Mucosa of descending colon (tissue), 3 donors: ENCODE data around the gene WDR5. TPM values are rescaled to one million over a fixed set of nuclear protein-coding genes. Genes with fewer than 3 reads are reported as not detected.
A peak's percentile ranks its signal among the peaks of the same experiment; 100 is the strongest.

Experiments
- ATAC-seq: fragments of 200-7000 bp; cut with Tn5 transposase; one replicate; pipeline ENCODE4 v1.9.1; 2020; ENCODE audit warnings: mild to moderate bottlenecking, moderate library complexity
- DNase-seq, 3 donors: peaks; one replicate each; pipeline ENCODE4 v3.0.0-alpha.2; 2020
- H3K36me3 ChIP-seq: fragments of 200-600 bp; one replicate; pipeline ENCODE4 v1.8.0; 2021; ENCODE audit warnings: low read depth, mild to moderate bottlenecking
- H3K4me1 ChIP-seq: fragments of 200-600 bp; one replicate; pipeline ENCODE4 v1.8.0; 2021; ENCODE audit warnings: low read depth, mild to moderate bottlenecking
- H3K4me3 ChIP-seq: fragments of 200-600 bp; one replicate; pipeline ENCODE4 v1.8.0; 2021; ENCODE audit warnings: mild to moderate bottlenecking
- H3K9me3 ChIP-seq: fragments of 200-600 bp; one replicate; pipeline ENCODE4 v1.8.0; 2021; ENCODE audit warnings: mild to moderate bottlenecking
- intact Hi-C, 2 donors: fragments of 100-400 bp; cut with DNase I in 1 of 2; cut with micrococcal nuclease in 1 of 2; formaldehyde crosslinking; loops; one replicate each; pipeline versions ENCODE4 v1.11.0 to v1.11.1; 2022; cut with DNase I, micrococcal nuclease
- total RNA-seq, 3 donors: library from RNA; stranded (reverse); fragmentation: NEBNext Ultra II Directional in 2 of 3; extraction: Animal tissue kit (Norgen Biotek cat#: 25700) in 2 of 3; gene quantifications; one replicate each; pipeline versions ENCODE4 v1.2.1 to v1.2.4, GENCODE V29; 2021 to 2023
- TF ChIP-seq, protein P1 (sequence below): fragments of 200-600 bp; IDR thresholded peaks from one replicate; pipeline ENCODE4 v1.8.0; 2022; ENCODE audit warnings: antibody characterized with exemption, mild to moderate bottlenecking
- donor health status: DM: no; HTN: no; CAD: no; lungs with moderate emphysema.
- donor health status: DM: no; HTN: no; CAD: no.
- donor health status: DM: no; HTN: yes; CAD: no.

WDR5 gene
- total RNA-seq, 3 donors from 2014 or later = 19.9 to 27.1 (median 24.6) TPM

DNA sequence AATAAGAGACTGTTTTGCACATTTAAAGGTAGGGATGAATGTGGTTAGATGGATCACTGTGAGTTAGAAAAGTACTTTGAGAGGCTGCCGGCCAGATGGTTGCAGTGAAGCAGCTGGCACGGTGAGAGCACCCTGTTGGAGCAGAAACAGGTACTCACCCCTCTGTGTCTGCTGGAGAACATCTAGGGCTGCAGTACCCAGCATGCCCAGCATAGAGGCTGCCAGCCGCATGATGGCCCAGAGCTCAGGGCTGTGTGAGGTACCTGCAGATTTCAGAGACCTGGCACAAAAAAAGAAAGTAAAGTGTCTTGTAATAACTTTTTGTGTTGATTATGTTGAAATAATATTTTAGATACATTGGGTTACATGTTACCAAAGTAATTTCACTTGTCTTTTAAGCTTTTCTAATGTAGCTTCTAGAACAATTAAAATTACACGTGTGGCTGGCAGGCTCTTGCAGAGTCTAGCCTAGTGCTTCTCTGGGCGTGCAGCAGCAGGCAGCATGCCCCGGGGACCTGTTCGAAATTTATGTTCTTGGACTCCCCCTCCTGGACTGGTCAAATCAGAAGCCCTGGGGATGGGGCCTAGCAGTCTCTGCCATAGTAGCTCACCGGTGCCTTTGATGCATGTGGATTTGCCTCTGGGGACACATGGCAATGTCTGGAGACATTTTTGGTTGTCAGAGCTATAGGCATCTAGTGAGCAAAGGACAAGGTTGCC lies 11.1 kb downstream of the WDR5 start:
- Histone ChIP-seq H3K4me1 (no peaks in the 10 kb centered on the region), H3K4me3 (no peak overlapping the region), H3K9me3 (no peaks in the 10 kb centered on the region), H3K36me3 (peaks cover 7% of the 10 kb centered on the region)
- TF ChIP-seq, protein P1, sequence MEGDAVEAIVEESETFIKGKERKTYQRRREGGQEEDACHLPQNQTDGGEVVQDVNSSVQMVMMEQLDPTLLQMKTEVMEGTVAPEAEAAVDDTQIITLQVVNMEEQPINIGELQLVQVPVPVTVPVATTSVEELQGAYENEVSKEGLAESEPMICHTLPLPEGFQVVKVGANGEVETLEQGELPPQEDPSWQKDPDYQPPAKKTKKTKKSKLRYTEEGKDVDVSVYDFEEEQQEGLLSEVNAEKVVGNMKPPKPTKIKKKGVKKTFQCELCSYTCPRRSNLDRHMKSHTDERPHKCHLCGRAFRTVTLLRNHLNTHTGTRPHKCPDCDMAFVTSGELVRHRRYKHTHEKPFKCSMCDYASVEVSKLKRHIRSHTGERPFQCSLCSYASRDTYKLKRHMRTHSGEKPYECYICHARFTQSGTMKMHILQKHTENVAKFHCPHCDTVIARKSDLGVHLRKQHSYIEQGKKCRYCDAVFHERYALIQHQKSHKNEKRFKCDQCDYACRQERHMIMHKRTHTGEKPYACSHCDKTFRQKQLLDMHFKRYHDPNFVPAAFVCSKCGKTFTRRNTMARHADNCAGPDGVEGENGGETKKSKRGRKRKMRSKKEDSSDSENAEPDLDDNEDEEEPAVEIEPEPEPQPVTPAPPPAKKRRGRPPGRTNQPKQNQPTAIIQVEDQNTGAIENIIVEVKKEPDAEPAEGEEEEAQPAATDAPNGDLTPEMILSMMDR = no peak
- DNase-seq (no peak), ATAC-seq (no peak)
- intact Hi-C loops = no loop called here

DNA sequence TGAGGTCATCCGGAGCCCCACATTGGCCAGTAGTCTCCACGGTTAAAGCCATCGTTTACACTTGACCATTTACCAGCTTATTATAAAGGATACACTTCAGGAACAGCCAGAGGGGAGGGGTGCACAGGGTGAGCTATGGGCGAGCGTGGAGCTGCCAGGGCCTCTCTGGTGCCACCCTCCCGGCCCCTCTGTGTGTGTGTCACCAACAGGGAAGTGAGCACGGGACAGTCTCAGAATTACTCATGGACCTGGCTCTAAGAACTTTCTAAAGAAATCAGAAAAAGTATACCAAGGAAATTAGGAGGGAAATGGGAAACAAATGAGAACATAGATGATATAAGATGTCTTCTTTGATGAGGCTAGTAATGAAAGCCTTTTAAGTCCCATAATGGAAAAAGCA lies 13.5 kb downstream of the WDR5 start:
- Histone ChIP-seq H3K36me3 (peaks cover 7% of the 10 kb centered on the region), H3K4me1 (no peaks in the 10 kb centered on the region), H3K9me3 (no peaks in the 10 kb centered on the region), H3K4me3 (no peak overlapping the region)
- peak; percentile 22 for ATAC-seq
- no peak for DNase-seq
- TF ChIP-seq, protein P1 = no peak
- intact Hi-C loops = no loop called here

DNA sequence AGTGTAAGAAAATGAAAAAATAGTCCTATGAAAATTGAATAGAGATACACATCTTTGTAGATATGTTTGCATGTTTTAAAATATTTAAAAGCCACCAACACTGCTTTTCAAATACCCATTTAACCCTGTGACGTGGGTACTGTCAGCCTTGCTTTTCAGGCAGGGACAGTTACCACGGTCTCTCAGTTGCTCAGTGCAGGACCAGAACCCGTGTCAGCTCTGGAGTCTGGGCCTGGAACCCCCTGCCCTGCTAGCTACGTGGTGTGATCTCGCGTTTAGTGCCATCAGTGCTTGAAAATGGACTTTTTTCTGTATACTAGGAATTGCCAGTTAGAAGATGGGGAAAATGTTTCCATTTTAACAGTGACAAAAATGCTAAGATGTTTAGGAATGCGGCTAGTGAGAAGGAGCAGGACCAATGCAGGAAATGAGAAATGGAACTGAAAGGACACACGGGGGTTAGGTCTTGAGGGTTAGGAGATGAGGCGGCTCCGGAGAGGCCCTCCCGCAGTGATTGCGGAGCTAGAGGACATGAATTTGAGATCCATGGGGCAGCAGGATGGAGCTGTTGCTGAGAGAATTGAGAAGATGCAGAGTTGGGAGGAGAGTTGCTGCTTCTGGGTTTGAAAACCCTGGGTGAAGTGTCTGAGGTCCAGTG lies 14.8 kb downstream of the WDR5 start:
- no peaks in the 10 kb centered on the region for H3K4me1 ChIP-seq
- H3K4me3 ChIP-seq = no peak overlapping the region
- ATAC-seq (no peak), DNase-seq (no peak)
- H3K9me3 ChIP-seq = no peaks in the 10 kb centered on the region
- TF ChIP-seq, protein P1 = no peak
- H3K36me3 ChIP-seq = peaks cover 7% of the 10 kb centered on the region
- intact Hi-C loops = no loop called here

DNA sequence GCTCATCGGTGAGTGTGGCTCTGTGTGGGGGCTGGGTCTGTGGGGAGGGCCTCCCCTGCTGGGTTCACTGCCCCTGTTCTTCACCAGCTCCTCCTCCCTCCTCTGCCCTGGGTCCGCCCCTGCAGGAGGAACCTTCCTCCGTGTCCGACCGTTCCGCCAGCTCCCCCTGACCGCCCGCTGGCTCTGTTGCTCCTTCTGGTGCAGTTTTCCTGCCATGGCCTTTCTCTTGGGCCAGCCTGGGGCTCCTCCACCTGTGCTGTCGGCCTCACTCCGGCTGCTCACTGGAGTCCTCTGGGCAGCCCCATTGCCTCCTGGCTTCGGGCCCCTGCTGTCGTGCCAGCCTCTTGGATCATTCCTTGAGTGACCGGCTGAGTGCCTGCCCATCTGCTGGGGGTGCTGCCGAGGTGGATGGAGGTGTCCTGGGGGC lies 16.2 kb downstream of the WDR5 start:
- DNase-seq = no peak
- intact Hi-C loops = no loop called here
- Histone ChIP-seq H3K4me1 (no peaks in the 10 kb centered on the region), H3K4me3 (no peak overlapping the region), H3K36me3 (peaks cover 10% of the 10 kb centered on the region), H3K9me3 (no peaks in the 10 kb centered on the region)
- ATAC-seq = no peak
- TF ChIP-seq, protein P1 = no peak

DNA sequence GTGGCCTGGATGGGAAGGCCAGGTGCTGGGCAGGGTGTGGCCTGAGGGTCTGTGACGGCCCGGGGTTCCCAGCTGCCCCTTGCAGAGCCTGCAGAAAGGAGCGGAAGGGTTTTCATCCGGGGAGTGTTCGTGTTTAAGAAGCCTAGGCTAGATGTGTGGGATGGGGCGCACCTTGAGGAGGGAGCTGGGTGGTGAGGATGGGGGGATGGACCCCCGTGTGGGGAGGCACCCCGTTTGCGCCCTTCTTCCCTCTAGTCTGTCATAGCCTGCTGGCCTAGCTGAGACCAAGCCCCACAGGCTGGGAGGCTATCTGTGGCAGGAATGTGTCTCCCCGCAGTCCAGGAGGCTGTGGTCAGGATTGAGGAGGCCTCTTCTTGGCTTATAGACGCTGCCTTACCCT lies 16.6 kb downstream of the WDR5 start:
- TF ChIP-seq, protein P1 = no peak
- Histone ChIP-seq H3K4me3 (no peak overlapping the region), H3K4me1 (no peaks in the 10 kb centered on the region), H3K9me3 (no peaks in the 10 kb centered on the region), H3K36me3 (peaks cover 10% of the 10 kb centered on the region)
- ATAC-seq (no peak), DNase-seq (no peak)
- intact Hi-C loops = no loop called here
